AG09319 (cell line): Measurements from ENCODE around the gene SH2D3A.

ENCODE experiments used
- DNase-seq: peaks from one replicate; pipeline ENCODE4 v3.0.0-alpha.2; 2010; ENCODE audit warnings: low read depth; ENCODE audit errors: extremely low read depth
- TF ChIP-seq, protein P1 (sequence below): IDR thresholded peaks from 2 replicates; pipeline ENCODE4 v1.5.1; 2011; ENCODE audit warnings: low read depth, mild to moderate bottlenecking, inconsistent platforms, low read length, moderate library complexity

SH2D3A gene

DNA sequence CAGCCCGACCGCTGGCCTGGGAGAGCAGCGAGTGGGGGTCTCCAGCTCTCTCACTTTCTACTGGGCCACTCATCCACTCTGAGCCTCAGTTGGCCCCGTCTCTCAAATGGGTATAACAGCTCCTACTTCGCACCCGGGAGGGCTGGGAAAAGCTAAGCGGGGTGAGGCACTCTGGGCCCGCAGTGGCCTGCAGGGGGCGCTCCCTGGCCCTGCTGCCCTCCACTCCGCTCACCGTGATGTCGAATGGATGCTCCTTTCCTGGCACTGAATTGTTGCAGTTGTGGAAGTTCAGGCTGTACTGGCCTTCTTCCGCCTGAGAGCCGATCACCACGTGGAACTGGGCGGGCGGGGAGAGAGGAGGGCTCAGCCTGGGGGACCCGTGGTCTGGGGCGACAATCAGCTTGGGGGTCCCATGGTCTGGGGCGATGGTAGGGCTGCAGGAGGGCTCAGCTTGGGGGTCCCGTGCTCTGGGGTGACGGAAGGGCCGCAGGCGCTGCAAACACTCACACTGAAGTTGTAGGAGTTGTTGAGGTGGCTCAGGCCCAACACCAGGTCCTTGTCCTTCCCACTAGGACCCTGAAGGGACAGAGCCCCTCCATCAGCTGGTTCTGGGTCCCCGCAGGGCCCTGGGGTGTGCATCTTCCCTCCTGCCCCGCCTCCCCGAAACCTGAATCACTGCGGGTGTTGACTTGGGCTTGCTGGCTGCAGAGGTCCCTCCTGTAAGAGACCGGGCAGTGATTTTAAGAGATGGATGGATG is 33.7 kb downstream of the SH2D3A start:
- no peak for DNase-seq
- TF ChIP-seq, protein P1, sequence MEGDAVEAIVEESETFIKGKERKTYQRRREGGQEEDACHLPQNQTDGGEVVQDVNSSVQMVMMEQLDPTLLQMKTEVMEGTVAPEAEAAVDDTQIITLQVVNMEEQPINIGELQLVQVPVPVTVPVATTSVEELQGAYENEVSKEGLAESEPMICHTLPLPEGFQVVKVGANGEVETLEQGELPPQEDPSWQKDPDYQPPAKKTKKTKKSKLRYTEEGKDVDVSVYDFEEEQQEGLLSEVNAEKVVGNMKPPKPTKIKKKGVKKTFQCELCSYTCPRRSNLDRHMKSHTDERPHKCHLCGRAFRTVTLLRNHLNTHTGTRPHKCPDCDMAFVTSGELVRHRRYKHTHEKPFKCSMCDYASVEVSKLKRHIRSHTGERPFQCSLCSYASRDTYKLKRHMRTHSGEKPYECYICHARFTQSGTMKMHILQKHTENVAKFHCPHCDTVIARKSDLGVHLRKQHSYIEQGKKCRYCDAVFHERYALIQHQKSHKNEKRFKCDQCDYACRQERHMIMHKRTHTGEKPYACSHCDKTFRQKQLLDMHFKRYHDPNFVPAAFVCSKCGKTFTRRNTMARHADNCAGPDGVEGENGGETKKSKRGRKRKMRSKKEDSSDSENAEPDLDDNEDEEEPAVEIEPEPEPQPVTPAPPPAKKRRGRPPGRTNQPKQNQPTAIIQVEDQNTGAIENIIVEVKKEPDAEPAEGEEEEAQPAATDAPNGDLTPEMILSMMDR: peak; percentile 24

DNA sequence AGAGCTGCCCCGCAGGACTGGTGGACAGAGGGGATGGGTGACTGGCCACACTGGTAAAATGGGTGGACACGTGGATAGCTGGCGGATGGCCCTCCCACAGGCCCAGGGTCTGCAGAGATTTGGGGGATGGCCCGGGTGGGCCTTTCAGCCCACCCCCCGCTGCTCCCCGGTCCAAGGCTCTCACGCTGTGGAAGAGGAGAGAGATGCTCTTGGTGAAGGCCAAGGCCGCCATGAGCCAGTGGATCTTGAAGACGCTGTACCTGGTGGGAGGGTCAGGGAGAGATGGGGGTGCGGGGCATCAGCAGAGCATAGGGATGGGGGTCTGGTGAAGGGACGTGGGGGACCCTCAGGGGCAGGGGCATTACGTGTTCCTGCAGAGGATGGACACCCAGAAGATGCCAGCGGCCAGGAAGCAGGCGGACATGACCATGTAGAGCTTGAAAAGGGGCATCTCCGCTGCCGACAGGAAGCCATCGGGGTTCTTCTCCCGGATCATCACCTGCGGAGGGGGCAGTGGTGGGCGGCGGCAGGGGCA is 34.4 kb downstream of the SH2D3A start:
- DNase-seq: no peak
- TF ChIP-seq, protein P1: no peak

DNA sequence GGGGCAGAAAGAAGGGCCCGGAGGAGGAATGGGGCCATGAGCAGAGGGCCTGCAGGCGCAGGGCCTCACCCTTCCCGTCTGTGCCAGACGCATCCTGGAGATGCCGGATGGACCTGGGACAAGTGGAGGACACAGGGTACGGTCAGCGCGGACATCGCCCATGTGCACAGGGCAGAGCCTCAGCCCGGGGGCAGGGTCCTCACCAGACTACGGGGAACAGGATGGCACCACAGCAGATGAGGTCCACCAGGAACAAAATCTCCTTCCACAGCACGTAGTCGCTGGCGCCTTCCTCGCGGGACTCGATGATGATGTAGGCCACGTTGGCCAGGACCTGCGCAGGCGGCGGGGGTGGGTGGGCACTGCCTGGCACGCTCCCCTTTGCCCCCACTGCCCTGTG is 35.4 kb downstream of the SH2D3A start:
- TF ChIP-seq, protein P1: no peak
- no peak for DNase-seq

DNA sequence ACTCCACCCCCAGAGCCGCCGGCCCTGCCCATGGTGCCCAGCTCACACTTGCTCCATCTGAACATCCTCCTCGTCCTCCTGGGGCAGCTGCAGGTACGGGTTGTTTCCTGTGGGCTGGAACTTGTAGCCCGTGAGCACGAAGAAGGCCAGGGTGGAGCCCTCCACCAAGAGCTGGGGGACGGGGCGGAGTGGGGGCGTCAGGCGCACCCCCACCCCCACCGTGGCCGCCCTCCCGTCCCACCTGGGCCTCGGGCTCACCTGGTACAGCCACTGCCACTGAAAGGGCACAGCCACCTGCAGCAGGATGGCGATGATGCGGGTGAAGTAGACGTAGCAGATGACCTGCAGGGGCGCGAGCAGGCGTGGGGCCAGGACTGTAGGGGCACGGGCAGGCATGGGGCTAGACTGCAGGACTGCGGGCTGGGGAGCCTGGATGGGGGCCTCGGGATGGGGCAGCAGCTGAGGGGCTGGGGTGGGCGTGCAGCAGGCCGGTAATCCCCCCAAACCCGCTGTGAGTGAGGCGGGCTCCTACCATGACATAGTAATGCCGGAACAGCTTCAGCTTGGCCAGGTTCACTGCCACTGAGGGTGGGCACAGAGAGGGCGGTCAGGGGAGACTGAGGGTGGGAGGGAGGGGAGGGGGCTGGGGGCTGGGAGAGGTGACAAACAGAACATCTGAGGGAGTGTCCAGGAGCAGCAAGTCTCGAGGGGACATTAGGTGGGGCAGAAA is 36.1 kb downstream of the SH2D3A start:
- no peak for DNase-seq
- TF ChIP-seq, protein P1: no peak

DNA sequence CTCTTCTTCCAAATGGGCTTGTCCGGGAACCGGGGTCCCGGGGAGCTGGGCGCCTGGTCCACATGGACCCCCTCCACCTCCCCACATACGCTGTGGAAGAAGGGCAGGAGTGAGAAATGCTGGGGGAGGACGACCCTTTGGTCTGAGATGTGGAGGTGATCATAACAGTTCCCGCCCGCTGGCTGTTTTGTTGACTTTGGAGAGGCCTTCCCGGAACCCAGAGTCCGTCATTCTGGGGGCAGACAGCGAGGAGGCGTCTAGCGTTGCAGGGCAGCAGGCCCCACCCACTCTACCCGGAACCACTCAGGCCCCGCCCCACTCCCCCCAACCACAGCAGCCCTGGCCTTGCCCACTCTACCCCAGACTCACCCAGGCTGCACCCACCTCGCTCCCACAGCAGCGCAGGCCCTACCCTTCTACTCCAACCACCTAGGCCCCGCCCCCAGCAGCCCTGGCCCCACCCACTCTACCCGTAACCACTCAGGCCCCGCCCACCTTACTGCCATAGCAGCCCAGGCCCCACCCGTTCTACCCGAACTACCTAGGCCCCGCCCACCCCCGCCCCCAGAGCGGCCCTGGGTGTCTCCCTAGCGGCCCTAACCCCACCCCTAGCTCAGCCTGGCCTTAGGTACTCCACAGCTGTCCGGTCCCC is 37.0 kb downstream of the SH2D3A start:
- TF ChIP-seq, protein P1: no peak
- DNase-seq: no peak

DNA sequence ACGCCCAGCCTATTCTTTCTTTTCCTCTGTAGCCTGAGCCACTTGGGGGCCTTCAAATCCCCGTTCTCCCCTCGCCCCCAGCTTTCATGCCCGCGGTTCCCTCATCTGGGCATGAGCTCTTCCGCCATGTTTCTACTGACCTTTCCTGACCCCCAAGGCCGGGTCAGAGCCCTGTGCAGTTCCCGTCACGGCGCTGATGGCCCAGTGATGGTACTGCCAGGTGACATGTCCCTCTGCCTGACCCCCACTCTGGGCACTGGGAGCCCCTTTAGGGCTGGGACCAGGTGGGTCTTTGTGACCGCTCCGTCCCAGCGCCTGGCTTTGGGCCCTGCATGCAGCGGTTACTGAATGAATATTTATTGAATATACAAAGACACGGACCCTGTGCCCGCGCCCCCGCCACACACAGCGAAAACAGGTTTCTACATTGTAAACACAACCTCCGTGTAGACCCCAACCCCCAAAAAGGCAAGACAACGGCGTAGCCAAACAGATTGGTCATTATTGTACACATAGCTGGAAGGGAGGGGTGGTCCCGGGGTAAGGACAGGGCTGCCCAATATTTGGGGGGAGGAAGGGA is 37.6 kb downstream of the SH2D3A start:
- TF ChIP-seq, protein P1: no peak
- DNase-seq: no peak
